ENCODE data around the gene RAB20.
"Not testable (repeated sequence)": the region's sequence is repeated elsewhere in the genome, so short reads cannot be mapped to it uniquely, and the experiment has no call there.

RAB20 gene

GRCh38 chr13:110561344-110562035, at the start of gene RAB20:
RAB20 (minus strand) TSS chr13:110561722; CDS start chr13:110561519, 203 bp downstream.
- Mint-ChIP-seq H3K4me3 (peak within 1 kb of the TSS; percentile 91), H3K36me3 (ENCODE audit: low read depth) (no peaks in the 10 kb centered on the region), H3K27ac (peak within 1 kb of the TSS; percentile 83), H3K27me3 (peaks cover 15% of the 10 kb centered on the region), H3K4me1 (ENCODE audit: low read depth) (peaks cover 20% of the 10 kb centered on the region), H3K9me3 (no peaks in the 10 kb centered on the region)

- peaks cover 7% of the 10 kb centered on the region for H3K4me1 Mint-ChIP-seq (ENCODE audit: low read depth)
- H3K27ac Mint-ChIP-seq: peak overlapping the region; percentile 54
- H3K36me3 Mint-ChIP-seq (ENCODE audit: low read depth): peaks cover 3% of the 10 kb centered on the region
- no peak overlapping the region for H3K4me3 Mint-ChIP-seq
- H3K9me3 Mint-ChIP-seq: peaks cover 4% of the 10 kb centered on the region
- no peaks in the 10 kb centered on the region for H3K27me3 Mint-ChIP-seq
Measured at GRCh38 chr13:110610955-110611595, 49.6 kb upstream of the RAB20 start.

- Mint-ChIP-seq H3K27me3 (peaks cover 8% of the 10 kb centered on the region), H3K4me1 (ENCODE audit: low read depth) (no peaks in the 10 kb centered on the region), H3K27ac (no peak overlapping the region), H3K4me3 (no peak overlapping the region), H3K36me3 (ENCODE audit: low read depth) (no peaks in the 10 kb centered on the region), H3K9me3 (no peaks in the 10 kb centered on the region)
Measured at GRCh38 chr13:110607675-110608224, 46.2 kb upstream of the RAB20 start.

GRCh38 chr13:110606281-110606680, 44.8 kb upstream of the RAB20 start:
- not testable (repeated sequence) for H3K4me1 Mint-ChIP-seq (ENCODE audit: low read depth); H3K9me3 Mint-ChIP-seq; H3K4me3 Mint-ChIP-seq; H3K27ac Mint-ChIP-seq; H3K36me3 Mint-ChIP-seq (ENCODE audit: low read depth)
- H3K27me3 Mint-ChIP-seq: peaks cover 10% of the 10 kb centered on the region

GRCh38 chr13:110605132-110605531, 43.6 kb upstream of the RAB20 start:
- no peaks in the 10 kb centered on the region for H3K9me3 Mint-ChIP-seq
- peaks cover 14% of the 10 kb centered on the region for H3K27me3 Mint-ChIP-seq
- no peak overlapping the region for H3K4me3 Mint-ChIP-seq
- H3K4me1 Mint-ChIP-seq (ENCODE audit: low read depth): no peaks in the 10 kb centered on the region
- no peak overlapping the region for H3K27ac Mint-ChIP-seq
- no peaks in the 10 kb centered on the region for H3K36me3 Mint-ChIP-seq (ENCODE audit: low read depth)

- no peaks in the 10 kb centered on the region for H3K36me3 Mint-ChIP-seq (ENCODE audit: low read depth)
- no peaks in the 10 kb centered on the region for H3K9me3 Mint-ChIP-seq
- H3K27ac Mint-ChIP-seq: no peak overlapping the region
- H3K27me3 Mint-ChIP-seq: peaks cover 14% of the 10 kb centered on the region
- no peak overlapping the region for H3K4me3 Mint-ChIP-seq
- H3K4me1 Mint-ChIP-seq (ENCODE audit: low read depth): no peaks in the 10 kb centered on the region
Measured at GRCh38 chr13:110600980-110601379, 39.5 kb upstream of the RAB20 start.

- Mint-ChIP-seq H3K27ac (no peak overlapping the region), H3K4me1 (ENCODE audit: low read depth) (no peaks in the 10 kb centered on the region), H3K36me3 (ENCODE audit: low read depth) (no peaks in the 10 kb centered on the region), H3K4me3 (no peak overlapping the region), H3K27me3 (peaks cover 14% of the 10 kb centered on the region), H3K9me3 (no peaks in the 10 kb centered on the region)
Measured at GRCh38 chr13:110600261-110600819, 38.8 kb upstream of the RAB20 start.

- H3K9me3 Mint-ChIP-seq: no peaks in the 10 kb centered on the region
- peaks cover 3% of the 10 kb centered on the region for H3K27me3 Mint-ChIP-seq
- H3K4me1 Mint-ChIP-seq (ENCODE audit: low read depth): peaks cover 3% of the 10 kb centered on the region
- no peak overlapping the region for H3K4me3 Mint-ChIP-seq
- H3K36me3 Mint-ChIP-seq (ENCODE audit: low read depth): no peaks in the 10 kb centered on the region
- H3K27ac Mint-ChIP-seq: no peak overlapping the region
Measured at GRCh38 chr13:110597041-110597689, 35.6 kb upstream of the RAB20 start.

- no peak overlapping the region for H3K4me3 Mint-ChIP-seq
- no peaks in the 10 kb centered on the region for H3K9me3 Mint-ChIP-seq
- H3K36me3 Mint-ChIP-seq (ENCODE audit: low read depth): no peaks in the 10 kb centered on the region
- no peak overlapping the region for H3K27ac Mint-ChIP-seq
- H3K4me1 Mint-ChIP-seq (ENCODE audit: low read depth): peaks cover 3% of the 10 kb centered on the region
- H3K27me3 Mint-ChIP-seq: no peaks in the 10 kb centered on the region
Measured at GRCh38 chr13:110593430-110594130, 32.1 kb upstream of the RAB20 start.

GRCh38 chr13:110592665-110593064, 31.1 kb upstream of the RAB20 start:
- Mint-ChIP-seq H3K4me1 (ENCODE audit: low read depth) (peaks cover 3% of the 10 kb centered on the region), H3K9me3 (no peaks in the 10 kb centered on the region), H3K4me3 (no peak overlapping the region), H3K27me3 (peaks cover 7% of the 10 kb centered on the region), H3K27ac (no peak overlapping the region), H3K36me3 (ENCODE audit: low read depth) (no peaks in the 10 kb centered on the region)

- H3K27ac Mint-ChIP-seq: no peak overlapping the region
- H3K36me3 Mint-ChIP-seq (ENCODE audit: low read depth): no peaks in the 10 kb centered on the region
- H3K27me3 Mint-ChIP-seq: peaks cover 7% of the 10 kb centered on the region
- H3K4me3 Mint-ChIP-seq: no peak overlapping the region
- H3K9me3 Mint-ChIP-seq: no peaks in the 10 kb centered on the region
- H3K4me1 Mint-ChIP-seq (ENCODE audit: low read depth): peaks cover 3% of the 10 kb centered on the region
Measured at GRCh38 chr13:110590577-110590976, 29.1 kb upstream of the RAB20 start.

GRCh38 chr13:110589793-110590390, 28.4 kb upstream of the RAB20 start:
- no peak overlapping the region for H3K4me3 Mint-ChIP-seq
- H3K36me3 Mint-ChIP-seq (ENCODE audit: low read depth): no peaks in the 10 kb centered on the region
- H3K4me1 Mint-ChIP-seq (ENCODE audit: low read depth): peaks cover 3% of the 10 kb centered on the region
- H3K27me3 Mint-ChIP-seq: peaks cover 10% of the 10 kb centered on the region
- H3K27ac Mint-ChIP-seq: no peak overlapping the region
- no peaks in the 10 kb centered on the region for H3K9me3 Mint-ChIP-seq

GRCh38 chr13:110583178-110583865, 21.8 kb upstream of the RAB20 start:
- Mint-ChIP-seq H3K36me3 (ENCODE audit: low read depth) (no peaks in the 10 kb centered on the region), H3K27me3 (peaks cover 26% of the 10 kb centered on the region), H3K4me1 (ENCODE audit: low read depth) (no peaks in the 10 kb centered on the region), H3K27ac (no peak overlapping the region), H3K9me3 (no peaks in the 10 kb centered on the region), H3K4me3 (no peak overlapping the region)

Data from stimulated activated naive CD8-positive, alpha-beta T cell treated with anti-CD3 and anti-CD28 coated beads, Interleukin-15, Interleukin-2, amounts not matched to agents 100 ng/mL and 50 ng/mL, for 24 hours (primary cell).